Activated CD4-positive, alpha-beta T cell treated with anti-CD3 and anti-CD28 coated beads for 24 hours (primary cell): ENCODE results near the gene TNFAIP2.
A peak's percentile ranks its signal among the peaks of the same experiment; 100 is the strongest.

Experiments used
- DNase-seq, 2 donors: peaks; one replicate each; pipeline ENCODE4 v3.0.0-alpha.2; 2020; ENCODE audit warnings: low read depth in 2 of 2

Gene TNFAIP2

GRCh38 chr14:103122947-103123633 lies at the start of gene TNFAIP2:
TSS of gene TNFAIP2 (plus strand) at chr14:103123461. CDS start at chr14:103126458, 2,997 bp downstream.
- no peak for DNase-seq

GRCh38 chr14:103073876-103074728 lies 49.2 kb upstream of the TNFAIP2 start:
- no peak for DNase-seq

- DNase-seq, result no peak
Observed at GRCh38 chr14:103074729-103075367, 48.4 kb upstream of the TNFAIP2 start.

GRCh38 chr14:103078420-103078749 lies 44.9 kb upstream of the TNFAIP2 start:
- peak; percentile 56 to 64 for DNase-seq

- DNase-seq, result no peak
Observed at GRCh38 chr14:103078860-103079587, 44.2 kb upstream of the TNFAIP2 start.

GRCh38 chr14:103081951-103082350 lies 41.3 kb upstream of the TNFAIP2 start:
- DNase-seq, result no peak

- no peak for DNase-seq
Observed at GRCh38 chr14:103084021-103084919, 39.0 kb upstream of the TNFAIP2 start, which contains the start of gene LBHD2. TSS of gene LBHD2 (plus strand) at chr14:103084210. CDS start at chr14:103086013, 1,803 bp downstream.

- no peak for DNase-seq
Observed at GRCh38 chr14:103085106-103086091, 37.9 kb upstream of the TNFAIP2 start.

GRCh38 chr14:103086771-103087342 lies 36.4 kb upstream of the TNFAIP2 start:
- DNase-seq, result no peak

- no peak for DNase-seq
Observed at GRCh38 chr14:103087343-103087835, 35.9 kb upstream of the TNFAIP2 start.

GRCh38 chr14:103088921-103089320 lies 34.3 kb upstream of the TNFAIP2 start:
- DNase-seq, result no peak

GRCh38 chr14:103089386-103090335 lies 33.6 kb upstream of the TNFAIP2 start:
- no peak for DNase-seq

GRCh38 chr14:103090481-103091020 lies 32.7 kb upstream of the TNFAIP2 start:
- DNase-seq, result no peak

GRCh38 chr14:103091041-103091882 lies 32.0 kb upstream of the TNFAIP2 start:
- peak; percentile 60 to 61 for DNase-seq

- DNase-seq, result no peak
Observed at GRCh38 chr14:103091883-103092222, 31.4 kb upstream of the TNFAIP2 start.

GRCh38 chr14:103093856-103094405 lies 29.3 kb upstream of the TNFAIP2 start:
- DNase-seq, result no peak
